HTR-8/SVneo (cell line): Measurements from ENCODE around the gene DUSP14.

ENCODE experiments used
- DNase-seq: peaks from one replicate; pipeline ENCODE4 v3.0.0; 2011; ENCODE audit warnings: low spot score, mixed read lengths; ENCODE audit not compliant: insufficient read length
- FAIRE-seq: peaks from 2 replicates; lab custom pipeline; 2011; peaks lifted over from hg19 to GRCh38; lab: Jason Lieb, UNC

Gene DUSP14

GRCh38 chr17:37481001-37481665, 8.6 kb upstream of the DUSP14 start:
- FAIRE-seq (no peak), DNase-seq (no peak)

DNA sequence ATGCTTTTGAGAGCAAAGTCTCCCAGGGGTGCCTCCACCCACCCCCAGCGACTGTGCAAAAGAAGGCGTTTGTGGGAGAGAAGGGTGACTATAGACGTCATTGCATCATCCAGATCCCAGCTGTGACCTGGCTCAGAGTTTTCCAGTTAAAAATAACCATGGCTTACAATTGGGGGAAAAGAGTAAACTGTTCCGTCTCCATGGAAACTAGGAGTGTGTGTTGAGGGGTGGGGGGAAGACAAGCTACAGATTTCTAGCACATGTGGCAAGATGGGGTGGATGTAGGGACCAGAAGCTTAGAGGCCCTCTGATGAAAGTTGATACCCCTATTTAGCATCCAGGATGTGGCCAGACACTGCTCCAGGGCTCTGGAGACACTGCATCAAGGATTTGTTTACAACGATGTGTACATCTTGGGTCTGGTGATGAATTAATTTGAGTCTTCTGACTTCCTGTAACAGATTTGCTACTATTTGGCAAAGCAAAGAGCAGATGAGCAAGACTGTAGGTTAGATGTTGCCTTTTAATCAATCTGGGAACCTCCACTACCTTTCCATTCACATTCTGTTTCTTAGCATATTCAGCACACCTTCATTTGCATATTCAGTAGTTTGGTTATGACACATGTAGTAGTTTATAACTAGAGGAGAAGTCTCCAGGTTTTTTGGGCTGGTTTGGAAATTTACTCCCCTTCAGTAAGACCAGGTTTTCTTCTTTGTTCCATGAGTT, 6.2 kb upstream of the DUSP14 start:
- DNase-seq (peak; percentile 32), FAIRE-seq (no peak)

DNA sequence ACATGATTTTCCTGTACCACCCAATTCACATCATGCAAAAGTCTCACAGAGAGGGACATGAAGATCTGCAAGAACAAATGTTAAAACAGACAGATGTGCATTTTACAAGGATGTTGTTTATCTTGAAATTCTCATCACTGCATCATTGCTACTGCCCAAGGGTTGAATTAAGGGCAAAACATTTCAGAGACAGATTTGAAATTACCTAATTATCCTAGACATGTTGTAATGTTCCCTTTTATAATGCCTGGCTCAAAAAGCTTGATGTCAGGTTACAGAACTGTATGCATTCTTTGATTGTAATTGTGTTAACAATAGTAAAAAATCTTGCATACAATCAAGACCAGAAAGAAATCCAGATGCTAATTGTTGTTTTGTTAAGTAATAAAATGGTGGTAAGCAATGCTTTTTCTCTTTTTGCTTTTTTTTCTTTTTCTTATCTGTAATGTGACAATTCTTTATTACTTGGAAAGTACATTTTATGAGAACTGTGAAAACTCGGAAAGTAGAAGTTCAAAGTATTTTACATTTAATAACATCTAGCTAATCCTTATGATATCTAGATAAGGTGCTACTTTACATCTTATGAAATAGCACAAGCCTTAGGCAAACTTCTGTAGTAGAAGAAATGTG, 3.6 kb upstream of the DUSP14 start:
- FAIRE-seq = no peak
- no peak for DNase-seq

- no peak for FAIRE-seq
- DNase-seq = peak; percentile 90
Measured at GRCh38 chr17:37488009-37488604, 1.6 kb upstream of the DUSP14 start.

- peak; percentile 85 for DNase-seq
- no peak for FAIRE-seq
Measured at GRCh38 chr17:37488607-37489196, 989 bp upstream of the DUSP14 start.

DNA sequence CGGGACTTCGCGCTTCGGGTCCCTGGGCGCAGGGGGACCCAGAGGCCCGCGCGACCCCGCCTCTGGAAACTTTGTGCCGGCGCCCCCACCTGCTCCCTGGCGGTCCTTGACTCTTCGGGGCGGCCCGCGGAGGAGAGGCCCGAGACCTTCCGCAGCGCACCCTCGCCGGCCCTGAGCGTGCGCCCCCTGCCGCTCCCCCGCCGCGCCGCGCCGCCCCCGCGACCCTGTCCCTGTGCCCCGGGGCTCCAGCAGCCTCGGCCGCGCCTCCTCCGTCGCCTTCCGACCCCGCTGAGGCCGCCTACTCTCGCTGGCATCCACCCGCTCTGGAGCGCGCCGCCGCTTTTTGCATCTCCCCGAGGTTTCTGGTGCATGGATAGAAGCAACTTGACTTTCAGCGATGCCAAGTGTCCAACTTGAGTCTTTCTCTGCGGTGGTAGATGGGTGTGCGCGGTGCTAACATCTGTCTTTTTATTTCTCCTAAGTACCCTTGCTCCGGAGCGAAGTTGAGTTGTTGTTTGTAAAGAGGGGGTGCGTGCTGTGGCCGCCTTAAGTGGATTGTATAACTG, 414 bp downstream of the DUSP14 start:
- FAIRE-seq (no peak), DNase-seq (peak; percentile 57)

DNA sequence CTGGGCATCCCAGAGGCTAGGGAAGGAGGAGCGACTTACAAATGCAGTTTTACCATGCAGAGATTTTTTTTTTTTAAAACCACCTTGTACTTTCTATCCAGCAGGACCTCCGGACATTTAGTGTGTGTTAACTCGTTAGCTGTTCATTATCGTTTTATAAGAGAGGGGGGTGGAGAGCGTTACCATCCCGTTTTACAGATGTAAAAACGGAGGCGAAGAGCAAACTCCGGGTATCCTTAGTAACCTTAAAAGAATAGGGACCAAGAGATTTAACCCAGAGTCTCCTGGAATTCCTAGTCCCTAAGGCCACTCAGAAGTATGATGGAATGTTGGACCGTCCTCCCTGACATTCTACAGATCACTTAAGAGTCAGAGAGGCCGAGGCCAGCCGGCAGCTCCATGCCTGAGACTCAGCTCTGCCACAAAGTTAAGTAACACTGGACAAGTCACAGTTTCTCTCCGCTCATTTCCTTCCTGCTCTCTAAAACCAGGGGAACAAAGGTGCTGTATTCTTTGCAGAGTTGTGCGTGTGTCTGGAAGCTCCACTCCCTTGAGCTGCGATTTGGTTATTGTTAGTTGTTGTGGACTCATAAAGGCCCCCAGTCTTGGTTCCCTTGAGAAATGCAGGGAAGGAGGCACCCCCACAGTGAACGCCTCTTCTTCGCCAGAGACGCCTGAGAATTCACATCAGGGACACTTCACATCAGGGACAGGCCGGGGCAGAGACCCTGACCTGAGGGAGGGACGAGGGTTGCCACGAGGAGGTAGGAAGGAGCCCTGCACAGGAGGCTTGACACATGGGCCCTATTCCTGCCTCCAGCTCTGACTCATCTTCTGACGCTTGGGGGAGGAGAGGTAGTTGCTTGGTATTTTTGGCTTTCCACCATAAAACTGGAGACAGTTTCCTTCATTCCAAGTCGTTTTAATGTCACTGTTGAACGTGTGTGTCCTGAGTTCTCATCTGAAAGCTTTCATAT, 1.2 kb downstream of the DUSP14 start:
- peak; percentile 91 for DNase-seq
- no peak for FAIRE-seq

DNA sequence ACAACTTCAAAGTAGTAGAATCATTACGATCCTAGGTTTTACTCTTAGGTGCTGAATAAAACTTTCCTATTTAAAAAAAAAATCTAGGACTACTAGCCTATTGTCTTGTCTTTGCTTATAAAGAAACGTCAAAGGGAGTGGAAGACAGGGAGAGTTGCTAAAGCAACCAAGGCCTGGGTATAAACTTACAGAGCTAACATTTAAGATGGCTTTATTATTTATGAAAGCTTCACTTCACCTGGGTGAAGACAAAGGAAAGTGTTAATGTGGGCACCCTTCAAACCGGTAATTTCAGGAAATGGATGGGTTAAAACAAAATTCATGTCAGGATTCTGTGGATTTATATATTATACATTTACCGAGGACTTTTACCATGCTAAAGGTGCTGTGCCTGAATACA, 2.5 kb downstream of the DUSP14 start:
- DNase-seq (no peak), FAIRE-seq (no peak)

GRCh38 chr17:37493249-37494027, 3.7 kb downstream of the DUSP14 start:
- DNase-seq (peak; percentile 31), FAIRE-seq (no peak)

DNA sequence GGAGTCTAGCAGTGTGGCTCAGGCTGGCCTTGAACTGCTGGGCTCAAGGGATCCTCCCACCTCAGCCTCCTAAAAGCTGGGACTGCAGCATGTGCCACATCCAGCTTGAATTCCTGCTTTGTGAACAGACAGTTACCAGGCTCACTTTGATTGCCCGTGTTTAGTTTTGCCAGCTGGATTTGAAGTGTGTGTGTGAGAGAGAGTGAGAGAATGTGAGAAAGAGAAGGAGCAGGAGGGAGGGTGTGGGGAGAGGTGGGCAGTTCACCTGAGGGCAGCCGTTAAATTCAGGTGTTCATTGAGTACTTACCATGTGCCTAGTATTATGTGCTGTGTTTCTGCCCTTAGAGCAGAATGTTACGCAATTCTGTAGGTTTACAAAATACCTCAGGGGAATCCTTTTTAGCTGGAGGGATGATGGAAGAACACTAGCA, 4.7 kb downstream of the DUSP14 start:
- DNase-seq (no peak), FAIRE-seq (no peak)

DNA sequence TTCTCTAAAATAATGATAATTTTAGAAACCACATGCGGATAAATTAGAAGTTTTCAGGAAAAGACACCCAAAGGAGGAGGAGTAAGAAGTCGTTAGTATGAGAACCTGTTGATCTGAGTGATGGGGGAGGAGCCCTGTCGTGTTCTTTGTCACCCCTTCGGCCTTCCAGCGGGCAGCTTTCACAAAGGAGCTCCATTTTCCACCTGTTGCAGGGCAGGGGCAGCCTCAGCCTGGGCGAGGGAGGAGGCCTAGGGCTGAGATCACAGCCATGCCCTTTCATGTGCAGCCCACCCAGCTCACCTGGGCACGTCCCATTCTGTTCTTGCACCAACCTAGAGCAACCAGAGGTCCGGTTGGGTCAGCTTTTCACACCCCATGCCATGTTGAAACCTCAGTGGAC, 5.3 kb downstream of the DUSP14 start:
- FAIRE-seq = no peak
- no peak for DNase-seq

DNA sequence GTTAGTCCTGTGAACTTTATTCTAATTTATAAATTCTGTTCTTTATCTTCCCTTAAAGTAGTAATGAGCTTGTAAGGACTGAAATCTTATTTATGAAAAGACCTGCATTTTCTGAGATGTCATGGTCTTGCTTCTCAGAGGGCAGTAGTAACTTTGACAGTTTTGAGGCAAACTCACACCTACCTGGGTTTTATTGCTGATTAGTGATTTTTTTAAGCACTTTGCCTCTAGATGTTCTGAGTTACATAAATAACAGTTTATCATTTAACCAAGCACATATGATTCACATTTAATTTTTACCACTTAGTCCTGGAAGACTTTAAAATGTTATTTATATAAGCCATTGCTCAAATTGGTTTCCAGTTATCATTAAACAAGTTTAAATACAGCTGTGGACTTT, 10.7 kb downstream of the DUSP14 start:
- FAIRE-seq (no peak), DNase-seq (no peak)

DNA sequence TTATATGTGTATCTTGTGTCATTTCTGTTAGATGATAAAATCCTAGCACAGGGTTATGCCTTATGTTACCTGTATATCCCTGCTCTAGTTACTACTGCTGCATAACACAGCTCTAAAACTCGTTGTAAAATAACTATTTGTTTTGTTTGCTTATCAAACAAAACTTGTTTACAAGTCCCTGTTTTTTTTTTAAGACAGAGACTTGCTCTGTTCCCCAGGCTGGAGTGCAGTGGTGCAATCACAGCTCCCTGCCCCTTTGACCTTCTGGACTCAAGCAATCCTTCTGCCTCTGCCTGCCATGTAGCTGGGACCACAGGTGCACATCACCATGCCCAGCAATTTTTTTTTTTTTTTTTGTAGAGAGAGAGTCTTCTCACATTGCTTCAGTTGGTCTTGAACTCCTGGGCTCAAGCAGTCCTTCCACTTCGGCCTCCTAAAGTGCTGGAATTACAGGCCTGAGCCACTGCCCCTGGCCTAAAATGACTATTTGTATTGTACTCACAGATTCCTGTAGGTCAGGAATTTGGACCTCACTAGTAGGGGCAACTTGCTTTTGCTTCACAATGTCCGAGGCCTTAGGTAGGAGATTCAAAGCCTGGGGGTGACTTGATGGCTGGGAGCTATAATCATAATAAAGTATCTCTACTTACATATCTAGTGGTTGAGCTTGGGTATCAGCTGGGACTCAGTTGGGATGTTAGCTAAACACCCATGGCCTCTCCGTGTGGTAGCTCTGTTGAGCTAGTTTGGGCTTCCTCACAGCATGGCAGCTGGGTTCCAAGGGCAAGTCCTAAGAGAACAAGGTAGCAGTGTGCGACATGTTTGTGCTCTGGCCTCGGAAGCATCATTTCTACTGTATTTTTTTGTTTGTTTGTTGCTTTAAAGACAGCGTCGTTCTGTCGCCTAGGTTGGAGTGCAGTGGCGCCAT, 12.6 kb downstream of the DUSP14 start:
- DNase-seq = no peak
- FAIRE-seq = no peak

DNA sequence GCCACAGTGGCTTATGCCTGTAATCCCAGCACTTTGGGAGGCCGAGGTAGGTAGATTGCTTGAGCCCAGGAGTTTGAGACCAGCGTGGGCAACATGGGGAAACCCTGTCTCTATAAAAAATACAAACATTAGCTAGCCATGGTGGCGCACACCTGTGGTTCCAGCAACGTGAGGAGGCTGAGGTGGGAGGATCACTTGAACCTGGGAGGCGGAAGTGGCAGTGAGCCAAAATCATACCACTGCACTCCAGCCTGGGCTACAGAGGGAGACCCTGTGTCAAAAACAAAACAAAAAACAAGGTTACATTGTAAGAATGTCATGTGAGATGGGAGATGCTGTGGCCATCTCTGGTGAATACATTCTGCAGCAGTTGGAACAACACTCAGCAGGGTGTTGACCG, 13.5 kb downstream of the DUSP14 start:
- DNase-seq (no peak), FAIRE-seq (no peak)

- DNase-seq (no peak), FAIRE-seq (no peak)
Measured at GRCh38 chr17:37505333-37505732, 15.6 kb downstream of the DUSP14 start.

DNA sequence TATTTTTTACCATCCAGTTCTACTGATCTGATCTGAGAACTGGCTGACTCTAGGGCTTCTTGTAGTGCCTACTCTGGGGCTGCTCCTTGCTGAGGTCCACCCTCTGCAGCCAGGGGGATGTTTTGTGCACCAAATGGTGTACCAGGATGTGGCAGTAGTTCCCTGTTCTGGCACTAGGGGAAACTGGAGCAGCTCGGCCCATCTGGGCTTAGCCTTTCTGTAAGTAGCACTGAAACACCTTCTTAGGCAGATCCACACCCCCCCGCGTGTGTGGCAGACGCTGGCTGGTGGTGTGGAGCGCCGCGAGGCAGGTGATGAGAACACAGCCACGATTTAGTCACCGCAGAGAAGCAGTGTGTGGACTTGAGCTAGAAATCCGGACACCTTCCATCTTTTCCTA, 17.0 kb downstream of the DUSP14 start:
- DNase-seq = peak; percentile 54
- FAIRE-seq = no peak

DNA sequence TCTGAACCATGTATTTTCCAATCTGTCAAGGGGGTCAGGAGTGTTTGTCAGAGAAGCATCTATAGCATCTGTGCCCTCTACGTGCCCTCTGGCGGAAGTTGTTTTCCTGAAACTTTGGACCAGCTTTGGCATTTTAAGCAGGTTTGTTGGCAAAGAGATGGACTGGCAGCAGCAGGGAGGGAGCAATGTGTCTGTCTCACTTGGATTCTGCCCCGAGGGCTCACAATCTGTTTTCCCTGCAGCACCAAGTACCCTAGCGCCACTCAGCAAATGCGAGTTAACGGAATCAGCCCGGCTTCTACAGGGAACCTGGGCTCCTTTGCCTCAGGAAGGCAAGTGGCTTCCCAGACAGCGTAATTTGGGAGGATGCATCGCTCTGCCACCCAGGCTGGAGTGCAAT, 17.4 kb downstream of the DUSP14 start:
- DNase-seq (no peak), FAIRE-seq (no peak)
